ENCODE measurements around the gene RANBP10.

Gene RANBP10

GRCh38 chr16:67828651-67829050, 22.3 kb upstream of the RANBP10 start:
- no peak for DNase-seq (ENCODE audit: low read depth in 2 of 2, low spot score in 1 of 2)

GRCh38 chr16:67825906-67826305, 19.5 kb upstream of the RANBP10 start:
- no peak for DNase-seq (ENCODE audit: low read depth in 2 of 2, low spot score in 1 of 2)

GRCh38 chr16:67825119-67825518, 18.8 kb upstream of the RANBP10 start:
- DNase-seq (ENCODE audit: low read depth in 2 of 2, low spot score in 1 of 2) = no peak

- DNase-seq (ENCODE audit: low read depth in 2 of 2, low spot score in 1 of 2) = no peak
Measured at GRCh38 chr16:67822511-67822910, 16.2 kb upstream of the RANBP10 start.

GRCh38 chr16:67820608-67821259, 14.4 kb upstream of the RANBP10 start:
- DNase-seq (ENCODE audit: low read depth in 2 of 2, low spot score in 1 of 2) = no peak

GRCh38 chr16:67814567-67814966, 8.2 kb upstream of the RANBP10 start:
- DNase-seq (ENCODE audit: low read depth in 2 of 2, low spot score in 1 of 2) = no peak

- no peak for DNase-seq (ENCODE audit: low read depth in 2 of 2, low spot score in 1 of 2)
Measured at GRCh38 chr16:67811899-67812298, 5.5 kb upstream of the RANBP10 start.

GRCh38 chr16:67807148-67807682, 855 bp upstream of the RANBP10 start:
- DNase-seq (ENCODE audit: low read depth in 2 of 2, low spot score in 1 of 2) = no peak

GRCh38 chr16:67805718-67806427, 487 bp downstream of the RANBP10 start:
- DNase-seq (ENCODE audit: low read depth in 2 of 2, low spot score in 1 of 2) = no peak

- no peak for DNase-seq (ENCODE audit: low read depth in 2 of 2, low spot score in 1 of 2)
Measured at GRCh38 chr16:67804853-67805542, 1.4 kb downstream of the RANBP10 start.

GRCh38 chr16:67803894-67804293, 2.5 kb downstream of the RANBP10 start:
- DNase-seq (ENCODE audit: low read depth in 2 of 2, low spot score in 1 of 2) = no peak

GRCh38 chr16:67801883-67802282, 4.5 kb downstream of the RANBP10 start:
- DNase-seq (ENCODE audit: low read depth in 2 of 2, low spot score in 1 of 2) = no peak

GRCh38 chr16:67801241-67801640, 5.1 kb downstream of the RANBP10 start:
- no peak for DNase-seq (ENCODE audit: low read depth in 2 of 2, low spot score in 1 of 2)

GRCh38 chr16:67800338-67800926, 5.9 kb downstream of the RANBP10 start:
- no peak for DNase-seq (ENCODE audit: low read depth in 2 of 2, low spot score in 1 of 2)

- DNase-seq (ENCODE audit: low read depth in 2 of 2, low spot score in 1 of 2) = no peak
Measured at GRCh38 chr16:67796099-67796718, 10.2 kb downstream of the RANBP10 start.

GRCh38 chr16:67790071-67790470, 16.3 kb downstream of the RANBP10 start:
- DNase-seq (ENCODE audit: low read depth in 2 of 2, low spot score in 1 of 2) = no peak

GRCh38 chr16:67786491-67786890, 19.9 kb downstream of the RANBP10 start:
- no peak for DNase-seq (ENCODE audit: low read depth in 2 of 2, low spot score in 1 of 2)

- DNase-seq (ENCODE audit: low read depth in 2 of 2, low spot score in 1 of 2) = no peak
Measured at GRCh38 chr16:67783353-67783725, 23.0 kb downstream of the RANBP10 start.

GRCh38 chr16:67782567-67783352, 23.6 kb downstream of the RANBP10 start:
- DNase-seq (ENCODE audit: low read depth in 2 of 2, low spot score in 1 of 2) = no peak

GRCh38 chr16:67781565-67781921, 24.8 kb downstream of the RANBP10 start:
- no peak for DNase-seq (ENCODE audit: low read depth in 2 of 2, low spot score in 1 of 2)

Data from stimulated activated CD8-positive, alpha-beta memory T cell treated with anti-CD3 and anti-CD28 coated beads, Interleukin-4, amount 100 ng/mL, for 4 hours (primary cell).